Liver (tissue), 9 donors: Measurements from ENCODE around the gene BPGM. TPM values are rescaled to one million over a fixed set of nuclear protein-coding genes. Genes with fewer than 3 reads are reported as not detected.

ENCODE experiments used
- DNase-seq: peaks from one replicate; pipeline ENCODE4 v3.0.0-alpha.2; 2017; ENCODE audit warnings: low spot score
- H3K27ac ChIP-seq, 2 donors: one replicate each; pipeline ENCODE4 v1.7.0; 2013; ENCODE audit warnings: inconsistent platforms in 2 of 2, low read length in 2 of 2, control low read depth in 1 of 2, low read depth in 1 of 2, mild to moderate bottlenecking in 1 of 2
- H3K27me3 ChIP-seq, 4 donors: one replicate each; pipeline versions ENCODE4 v1.6.1 to v1.7.0; 2013; ENCODE audit warnings: low read length in 3 of 4, inconsistent platforms in 1 of 4, mild to moderate bottlenecking in 1 of 4, moderate library complexity in 1 of 4; ENCODE audit not compliant: control insufficient read depth in 4 of 4, insufficient read depth in 4 of 4
- H3K36me3 ChIP-seq, 4 donors: one replicate each; pipeline versions ENCODE4 v1.6.1 to v1.7.0; 2013; ENCODE audit warnings: low read length in 3 of 4, mild to moderate bottlenecking in 3 of 4, low read depth in 1 of 4, moderate library complexity in 1 of 4; ENCODE audit not compliant: control insufficient read depth in 4 of 4, insufficient read depth in 3 of 4
- H3K4me1 ChIP-seq, 4 donors: one replicate each; pipeline versions ENCODE4 v1.6.1 to v1.7.0; 2013; ENCODE audit warnings: low read length in 3 of 4, mild to moderate bottlenecking in 3 of 4, moderate library complexity in 1 of 4; ENCODE audit not compliant: control insufficient read depth in 4 of 4, insufficient read depth in 4 of 4
- H3K4me3 ChIP-seq, 3 donors: one replicate each; pipeline versions ENCODE4 v1.6.1 to v1.7.0; 2013; ENCODE audit warnings: low read length in 3 of 3, control low read depth in 1 of 3, low read depth in 1 of 3, mild to moderate bottlenecking in 1 of 3
- H3K9ac ChIP-seq, 2 donors: one replicate each; pipeline ENCODE4 v1.7.0; 2013; ENCODE audit warnings: low read length in 2 of 2, mild to moderate bottlenecking in 2 of 2, moderate library complexity in 2 of 2, control low read depth in 1 of 2, low read depth in 1 of 2
- H3K9me3 ChIP-seq, 4 donors: one replicate each; pipeline versions ENCODE4 v1.6.1 to v1.7.0; 2013; ENCODE audit warnings: low read length in 3 of 4; ENCODE audit not compliant: control insufficient read depth in 4 of 4
- CTCF ChIP-seq: fragments of 150-350 bp; IDR thresholded peaks from 2 replicates; pipeline ENCODE4 v1.5.1; 2017; ENCODE audit warnings: improper control_type of control experiment, low read depth, low read length; ENCODE audit not compliant: missing input control
- EGR1 ChIP-seq, 2 donors: IDR thresholded peaks; 2 replicates each; pipeline ENCODE4 v1.6.1; 2016 to 2018; ENCODE audit warnings: antibody characterized with exemption in 2 of 2, low read depth in 2 of 2
- FOXA1 ChIP-seq: IDR thresholded peaks from 2 replicates; pipeline ENCODE4 v1.6.1; 2016; ENCODE audit warnings: antibody characterized with exemption
- GABPA ChIP-seq, 2 donors: IDR thresholded peaks in 1 of 2; conservative IDR thresholded peaks in 1 of 2; 2 replicates each; pipeline ENCODE4 v1.6.1; 2016; ENCODE audit warnings: antibody characterized with exemption in 2 of 2, mild to moderate bottlenecking in 1 of 2, moderate library complexity in 1 of 2
- HNF4A ChIP-seq, 2 donors: conservative IDR thresholded peaks; 2 replicates each; pipeline ENCODE4 v1.6.1; 2016; ENCODE audit warnings: antibody characterized with exemption in 2 of 2, mild to moderate bottlenecking in 2 of 2
- HNF4G ChIP-seq: IDR thresholded peaks from 2 replicates; pipeline ENCODE4 v1.6.1; 2016; ENCODE audit warnings: antibody characterized with exemption
- JUND ChIP-seq, 2 donors: IDR thresholded peaks; 2 replicates each; pipeline ENCODE4 v1.6.1; 2016; ENCODE audit warnings: antibody characterized with exemption in 2 of 2
- MAX ChIP-seq: IDR thresholded peaks from 2 replicates; pipeline ENCODE4 v1.6.1; 2016; ENCODE audit warnings: antibody characterized with exemption
- RAD21 ChIP-seq, 2 donors: IDR thresholded peaks; 2 replicates each; pipeline ENCODE4 v1.6.1; 2016; ENCODE audit warnings: antibody characterized with exemption in 2 of 2, mild to moderate bottlenecking in 2 of 2
- REST ChIP-seq: IDR thresholded peaks from 2 replicates; pipeline ENCODE4 v1.6.1; 2016; ENCODE audit warnings: antibody characterized with exemption, mild to moderate bottlenecking
- RXRA ChIP-seq, 2 donors: IDR thresholded peaks; 2 replicates each; pipeline ENCODE4 v1.6.1; 2017 to 2018; ENCODE audit warnings: antibody characterized with exemption in 2 of 2, mild to moderate bottlenecking in 1 of 2
- ZBTB33 ChIP-seq: IDR thresholded peaks from 2 replicates; pipeline ENCODE4 v1.6.1; 2016; ENCODE audit warnings: antibody characterized with exemption
- WGBS: extraction: QIAGEN DNeasy Blood & Tissue Kit; methylation state at CpG from one replicate; pipeline ENCODE4 v1.1.7; 2013; 5-methylcytosine and 5-hydroxymethylcytosine counted together
- polyA plus RNA-seq, 2 donors: library from polyadenylated mRNA; stranded (reverse) in 1 of 2; unstranded in 1 of 2; fragments of 200-250 nt in 1 of 2; fragments of >200 nt in 1 of 2; fragmentation: Nextera tagmentation in 1 of 2; extraction: Ambion mirVana in 1 of 2; gene quantifications; one replicate each; pipeline versions ENCODE4 v1.2.1 to v1.2.3, GENCODE V29; 2013 to 2015
- total RNA-seq, 2 donors: library from RNA; depleted of rRNA; stranded (reverse); fragments of >200 nt; gene quantifications; one replicate each; pipeline ENCODE4 v1.2.3, GENCODE V29; 2014
- donor health status: healthy.
- donor health status: healthy.
- donor health status: healthy.
- donor health status: healthy.
- donor health status: healthy.

BPGM gene
- total and polyA plus RNA-seq, 4 donors, result 6.1 to 250 (median 7.6) TPM

GRCh38 chr7:134704827-134705226 lies 58.2 kb downstream of the BPGM start:
- TF ChIP-seq EGR1 (IDR thresholded peaks at IDR 0.05; ENCODE audit: low read depth in 2 of 2) (no peak), GABPA (IDR thresholded peaks at IDR 0.05 in 1 of 2, conservative IDR thresholded peaks at IDR 0.05 in 1 of 2) (no peak), JUND (IDR thresholded peaks at IDR 0.05) (no peak)
- peak overlapping the region; percentile 44 to 81 for H3K27ac ChIP-seq
- no peak overlapping the region for H3K9ac ChIP-seq
- H3K27me3 ChIP-seq, result no peaks in the 10 kb centered on the region
- H3K36me3 ChIP-seq, result no peaks in the 10 kb centered on the region
- H3K9me3 ChIP-seq, result no peaks in the 10 kb centered on the region
- no peak overlapping the region for H3K4me3 ChIP-seq
- H3K4me1 ChIP-seq, result peaks cover 2 to 36% (median 30%) of the 10 kb centered on the region in 4 donors
- WGBS, result 87% methylated on average over 5 of the region's 5 CpGs
- DNase-seq, result no peak

- H3K27ac ChIP-seq, result peak overlapping the region in 1 of 2 donors; percentile 37
- TF ChIP-seq FOXA1, result no peak
- no peak for TF ChIP-seq EGR1 (IDR thresholded peaks at IDR 0.05; ENCODE audit: low read depth in 2 of 2)
- no peak for TF ChIP-seq HNF4G
- TF ChIP-seq HNF4A (conservative IDR thresholded peaks at IDR 0.05), result no peak
- no peak for TF ChIP-seq GABPA (IDR thresholded peaks at IDR 0.05 in 1 of 2, conservative IDR thresholded peaks at IDR 0.05 in 1 of 2)
- no peak for TF ChIP-seq REST
- no peak for TF ChIP-seq RXRA (IDR thresholded peaks at IDR 0.05)
- no peak for TF ChIP-seq RAD21 (IDR thresholded peaks at IDR 0.05)
- TF ChIP-seq JUND (IDR thresholded peaks at IDR 0.05), result no peak
- no peak for TF ChIP-seq ZBTB33
- peaks cover 2 to 36% (median 30%) of the 10 kb centered on the region in 4 donors for H3K4me1 ChIP-seq
- no peak overlapping the region for H3K9ac ChIP-seq
- no peaks in the 10 kb centered on the region for H3K9me3 ChIP-seq
- H3K27me3 ChIP-seq, result no peaks in the 10 kb centered on the region
- WGBS, result 90% methylated on average over 2 of the region's 2 CpGs
- no peaks in the 10 kb centered on the region for H3K36me3 ChIP-seq
- no peak for DNase-seq
- H3K4me3 ChIP-seq, result no peak overlapping the region
Observed at GRCh38 chr7:134705716-134706115, 59.1 kb downstream of the BPGM start.

- Histone ChIP-seq H3K9ac (no peak overlapping the region), H3K4me1 (peaks cover 2 to 34% (median 30%) of the 10 kb centered on the region in 4 donors), H3K4me3 (no peak overlapping the region), H3K36me3 (no peaks in the 10 kb centered on the region), H3K27me3 (no peaks in the 10 kb centered on the region), H3K27ac (no peak overlapping the region), H3K9me3 (no peaks in the 10 kb centered on the region)
- no peak for DNase-seq
- WGBS, result 93% methylated on average over 5 of the region's 5 CpGs
- no peak for TF ChIP-seq HNF4G
- no peak for TF ChIP-seq HNF4A (conservative IDR thresholded peaks at IDR 0.05)
- no peak for TF ChIP-seq JUND (IDR thresholded peaks at IDR 0.05)
- TF ChIP-seq CTCF, result no peak
- no peak for TF ChIP-seq MAX
- no peak for TF ChIP-seq EGR1 (IDR thresholded peaks at IDR 0.05; ENCODE audit: low read depth in 2 of 2)
Observed at GRCh38 chr7:134706468-134706867, 59.8 kb downstream of the BPGM start.
